ENCODE data around the gene METRNL.

DNA sequence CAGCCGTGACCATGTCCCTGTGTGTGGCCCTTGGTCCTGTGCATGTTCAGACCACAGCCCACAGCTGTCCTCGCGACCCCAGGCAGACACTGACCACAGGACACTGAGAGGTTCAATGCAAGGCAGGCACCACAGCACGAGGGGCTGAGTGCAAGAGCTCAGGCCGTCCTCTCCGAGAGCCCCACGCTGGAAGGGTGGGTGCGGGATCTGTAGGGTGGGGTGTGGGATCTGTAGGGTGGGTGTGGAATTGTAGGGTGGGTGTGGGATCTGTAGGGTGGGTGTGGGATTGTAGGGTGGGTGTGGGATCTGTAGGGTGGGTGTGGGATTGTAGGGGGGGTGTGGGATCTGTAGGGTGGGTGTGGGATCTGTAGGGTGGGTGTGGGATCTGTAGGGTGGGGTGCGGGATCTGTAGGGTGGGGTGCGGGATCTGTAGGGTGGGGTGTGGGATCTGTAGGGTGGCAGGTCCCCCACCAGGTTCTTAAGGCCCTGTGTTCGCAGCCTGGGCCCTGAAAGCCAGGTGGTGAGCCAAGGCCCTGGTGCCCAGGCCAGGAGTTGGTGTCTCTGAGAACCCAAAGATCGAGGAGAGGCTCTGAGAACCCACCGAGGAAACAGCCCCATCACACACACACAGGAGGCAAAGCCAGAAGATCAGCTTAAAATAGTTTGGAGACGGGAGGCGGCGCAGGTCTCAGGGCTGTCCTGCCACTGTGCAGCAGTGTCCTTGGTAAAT lies 48.2 kb downstream of the METRNL start:
- TF ChIP-seq, protein P1, sequence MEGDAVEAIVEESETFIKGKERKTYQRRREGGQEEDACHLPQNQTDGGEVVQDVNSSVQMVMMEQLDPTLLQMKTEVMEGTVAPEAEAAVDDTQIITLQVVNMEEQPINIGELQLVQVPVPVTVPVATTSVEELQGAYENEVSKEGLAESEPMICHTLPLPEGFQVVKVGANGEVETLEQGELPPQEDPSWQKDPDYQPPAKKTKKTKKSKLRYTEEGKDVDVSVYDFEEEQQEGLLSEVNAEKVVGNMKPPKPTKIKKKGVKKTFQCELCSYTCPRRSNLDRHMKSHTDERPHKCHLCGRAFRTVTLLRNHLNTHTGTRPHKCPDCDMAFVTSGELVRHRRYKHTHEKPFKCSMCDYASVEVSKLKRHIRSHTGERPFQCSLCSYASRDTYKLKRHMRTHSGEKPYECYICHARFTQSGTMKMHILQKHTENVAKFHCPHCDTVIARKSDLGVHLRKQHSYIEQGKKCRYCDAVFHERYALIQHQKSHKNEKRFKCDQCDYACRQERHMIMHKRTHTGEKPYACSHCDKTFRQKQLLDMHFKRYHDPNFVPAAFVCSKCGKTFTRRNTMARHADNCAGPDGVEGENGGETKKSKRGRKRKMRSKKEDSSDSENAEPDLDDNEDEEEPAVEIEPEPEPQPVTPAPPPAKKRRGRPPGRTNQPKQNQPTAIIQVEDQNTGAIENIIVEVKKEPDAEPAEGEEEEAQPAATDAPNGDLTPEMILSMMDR (IDR thresholded peaks at IDR 0.05), result no peak
- TF ChIP-seq ZFX (IDR thresholded peaks at IDR 0.05; ENCODE audit: borderline replicate concordance), result no peak

All from 22Rv1 (cell line).